IMR-90 (cell line): ENCODE results near the gene FARP1. TPM values are rescaled to one million over a fixed set of nuclear protein-coding genes. Genes with fewer than 3 reads are reported as not detected.
A peak's percentile ranks its signal among the peaks of the same experiment; 100 is the strongest.

ENCODE experiments used
- ATAC-seq: fragments of 200-7000 bp; cut with Tn5 transposase; 2 replicates; pipeline ENCODE4 v1.9.1; 2020; ENCODE audit warnings: low read depth, mild to moderate bottlenecking, moderate library complexity
- BruUV-seq: library from RNA; stranded (reverse); fragments of 400-500 nt; replicated peaks from 2 replicates; lab custom pipeline; 2021; lab: Mats Ljungman, UMichigan
- CTCF ChIA-PET: fragments of 300-600 bp; formaldehyde crosslinking; extraction: SDS; loops from one replicate; lab custom pipeline; 2021; ENCODE audit warnings: antibody characterized with exemption; lab: Yijun Ruan, JAX
- POLR2A ChIA-PET: fragments of 300-600 bp; sonication (Branson Sonifier 250); formaldehyde crosslinking; loops from one replicate; lab custom pipeline; 2022; ENCODE audit warnings: antibody characterized with exemption; ENCODE audit not compliant: unreplicated experiment; lab: Charles Lee
- DNase-seq: peaks from one replicate; pipeline ENCODE4 v3.0.0; 2013
- H2AFZ ChIP-seq: replicated peaks from 2 replicates; pipeline ENCODE3; 2013; ENCODE audit warnings: low read length, mild to moderate bottlenecking; ENCODE audit not compliant: poor library complexity
- H2AK5ac ChIP-seq: 2 replicates; pipeline ENCODE4 v1.6.1; 2013; ENCODE audit warnings: low read depth, low read length, inconsistent platforms
- H2AK9ac ChIP-seq: replicated peaks from 2 replicates; pipeline ENCODE3; 2013; ENCODE audit warnings: mild to moderate bottlenecking, low read depth, low read length, moderate library complexity; ENCODE audit not compliant: poor library complexity
- H2BK120ac ChIP-seq: 2 replicates; pipeline ENCODE4 v1.6.1; 2013; ENCODE audit warnings: low read depth, low read length, inconsistent platforms
- H2BK15ac ChIP-seq: 3 replicates; pipeline ENCODE4 v1.6.1; 2013; ENCODE audit warnings: low read depth, low read length, inconsistent platforms
- H2BK20ac ChIP-seq: 2 replicates; pipeline ENCODE4 v1.6.1; 2013; ENCODE audit warnings: low read depth, mild to moderate bottlenecking, inconsistent platforms, low read length, moderate library complexity
- H2BK5ac ChIP-seq: 2 replicates; pipeline ENCODE4 v1.6.1; 2013; ENCODE audit warnings: mild to moderate bottlenecking, low read depth, low read length, inconsistent platforms; ENCODE audit not compliant: poor library complexity, severe bottlenecking
- H3K14ac ChIP-seq: replicated peaks from 2 replicates; pipeline ENCODE4 v1.6.1; 2013; ENCODE audit warnings: low read depth, low read length, inconsistent platforms
- H3K18ac ChIP-seq: 2 replicates; pipeline ENCODE4 v1.6.1; 2013; ENCODE audit warnings: low read depth, low read length, control low read depth
- H3K23ac ChIP-seq: 2 replicates; pipeline ENCODE4 v1.6.1; 2013; ENCODE audit warnings: low read depth, low read length, inconsistent platforms
- H3K27ac ChIP-seq: 2 replicates; pipeline ENCODE4 v1.5.1; 2013; ENCODE audit warnings: mild to moderate bottlenecking, control low read depth, low read length; ENCODE audit not compliant: insufficient read depth
- H3K27me3 ChIP-seq: 2 replicates; pipeline ENCODE4 v1.6.1; 2013; ENCODE audit warnings: low read length; ENCODE audit not compliant: control insufficient read depth, insufficient read depth
- H3K36me3 ChIP-seq: 2 replicates; pipeline ENCODE4 v1.6.1; 2013; ENCODE audit warnings: low read length, mixed read lengths; ENCODE audit not compliant: control insufficient read depth, insufficient read depth
- H3K4ac ChIP-seq: 2 replicates; pipeline ENCODE4 v1.6.1; 2013; ENCODE audit warnings: low read depth, low read length, inconsistent platforms
- H3K4me1 ChIP-seq: 2 replicates; pipeline ENCODE4 v1.6.1; 2013; ENCODE audit warnings: low read length, mixed read lengths; ENCODE audit not compliant: control insufficient read depth, insufficient read depth
- H3K4me2 ChIP-seq: 2 replicates; pipeline ENCODE4 v1.6.1; 2013; ENCODE audit warnings: low read depth, mild to moderate bottlenecking, control low read depth, low read length, moderate library complexity
- H3K4me3 ChIP-seq: 2 replicates; pipeline ENCODE4 v1.5.1; 2013; ENCODE audit warnings: low read depth, mild to moderate bottlenecking, control low read depth, low read length, moderate library complexity; ENCODE audit not compliant: insufficient read depth
- H3K56ac ChIP-seq: 2 replicates; pipeline ENCODE4 v1.6.1; 2013; ENCODE audit warnings: low read length, inconsistent platforms; ENCODE audit not compliant: insufficient read depth; ENCODE audit errors: extremely low read depth
- H3K79me1 ChIP-seq, 2 experiments: 2 replicates each; pipeline ENCODE4 v1.6.1; 2013; ENCODE audit warnings: low read length in 2 of 2, inconsistent platforms in 1 of 2, low read depth in 1 of 2
- H3K9ac ChIP-seq: 2 replicates; pipeline ENCODE4 v1.6.1; 2013; ENCODE audit warnings: low read depth, low read length, control low read depth
- H3K9me1 ChIP-seq: 2 replicates; pipeline ENCODE4 v1.6.1; 2013; ENCODE audit warnings: low read length, inconsistent platforms; ENCODE audit not compliant: insufficient read depth
- H3K9me3 ChIP-seq: 2 replicates; pipeline ENCODE4 v1.6.1; 2013; ENCODE audit warnings: low read length; ENCODE audit not compliant: control insufficient read depth, insufficient read depth
- H4K20me1 ChIP-seq: 2 replicates; pipeline ENCODE4 v1.6.1; 2013; ENCODE audit warnings: low read length, inconsistent platforms; ENCODE audit not compliant: insufficient read depth
- H4K5ac ChIP-seq: 2 replicates; pipeline ENCODE4 v1.6.1; 2013; ENCODE audit warnings: mild to moderate bottlenecking, low read depth, low read length, control low read depth
- H4K8ac ChIP-seq, 2 experiments: 2 replicates each; pipeline ENCODE4 v1.6.1; 2013; ENCODE audit warnings: low read depth in 2 of 2, low read length in 2 of 2, control low read depth in 1 of 2, inconsistent platforms in 1 of 2
- H4K91ac ChIP-seq: 2 replicates; pipeline ENCODE4 v1.6.1; 2013; ENCODE audit warnings: low read depth, low read length, inconsistent platforms; ENCODE audit not compliant: insufficient read depth
- CEBPB ChIP-seq: IDR thresholded peaks from 2 replicates; pipeline ENCODE4 v1.6.1; 2012; ENCODE audit warnings: low read depth, low read length, improper control_type of control experiment
- POLR2A ChIP-seq: IDR thresholded peaks from 2 replicates; pipeline ENCODE4 v1.6.1; 2012; ENCODE audit warnings: mild to moderate bottlenecking, low read depth, low read length
- WGBS, 2 experiments: methylation state at CpG; one replicate each; pipeline versions ENCODE4 v1.1.5 to v1.1.7; 2013; ENCODE audit warnings: missing lambda C conversion rate in 2 of 2; ENCODE audit not compliant: insufficient read length in 1 of 2; ENCODE audit errors: extremely low coverage in 2 of 2; 5-methylcytosine and 5-hydroxymethylcytosine counted together
- dilution Hi-C: fragments of 300-500 bp; cut with HindIII; formaldehyde crosslinking; loops from one replicate; pipeline ENCODE4 v1.14.3; 2018; ENCODE audit warnings: low sequenced_read_pairs; ENCODE audit not compliant: unreplicated experiment
- in situ Hi-C: fragments of 300-500 bp; cut with MboI; formaldehyde crosslinking; loops from 3 replicates; pipeline ENCODE4 v1.14.3; 2019; ENCODE audit warnings: low sequenced_read_pairs, inconsistent platforms, mixed read lengths
- intact Hi-C: fragments of 100-400 bp; cut with micrococcal nuclease; formaldehyde crosslinking; loops from 2 replicates; pipeline ENCODE4 v1.10.0; 2022
- polyA plus RNA-seq, 3 experiments: library from polyadenylated mRNA; depleted of rRNA; stranded (reverse); fragments of >200 nt; gene quantifications; 2 replicates each; pipeline ENCODE4 v1.2.3, GENCODE V29; 2012; ENCODE audit warnings: low replicate concordance in 1 of 3
- total RNA-seq: library from RNA; depleted of rRNA; stranded (reverse); fragments of >200 nt; gene quantifications from 2 replicates; pipeline ENCODE4 v1.2.3, GENCODE V29; 2012

Gene FARP1
- total and polyA plus RNA-seq, 2 of the 4 experiments (the other 2 are of a cell fraction) = 39.6 to 57.0 TPM

GRCh38 chr13:98503175-98504028 lies 360.5 kb downstream of the FARP1 start:
- TF ChIP-seq POLR2A (no peak), CEBPB (peak; percentile 63)
- dilution Hi-C loops = no loop called here
- peak overlapping the region; percentile 31 for H3K18ac ChIP-seq
- no CpG with 5 or more reads among the region's 10 CpGs for WGBS, 2 experiments
- peak overlapping the region; percentile 23 for H3K4me3 ChIP-seq
- CTCF ChIA-PET = interaction anchor here (0.6 to 1.0 kb wide), 3 partner anchors 8 to 346 kb away, joined by 3 read pairs; no protein-coding TSS in a partner anchor
- H3K14ac ChIP-seq = peak overlapping the region; percentile 39; the same call in 1 of the 2 replicates
- no peaks in the 10 kb centered on the region for H3K9me3 ChIP-seq
- H3K27me3 ChIP-seq = no peaks in the 10 kb centered on the region
- peak overlapping the region; percentile 65 for H4K91ac ChIP-seq
- H2BK5ac ChIP-seq = peak overlapping the region; percentile 63
- peak overlapping the region; percentile 22; the same call in 1 of the 2 replicates for H3K56ac ChIP-seq
- H4K5ac ChIP-seq = peak overlapping the region; percentile 19; the same call in 1 of the 2 replicates
- POLR2A ChIA-PET = no interaction called here
- H4K20me1 ChIP-seq = peaks cover 84% of the 10 kb centered on the region
- H4K8ac ChIP-seq = peak overlapping the region in 1 of 2 experiments; percentile 32; a peak in 1 of 4 replicates
- H3K4me2 ChIP-seq = peak overlapping the region; percentile 87
- H3K79me1 ChIP-seq = peaks cover 58 to 93% of the 10 kb centered on the region in 2 experiments
- peak overlapping the region; percentile 56 for H2BK120ac ChIP-seq
- ATAC-seq (peak; percentile 42), DNase-seq (peak; percentile 38)
- H3K27ac ChIP-seq = peak overlapping the region; percentile 89; the same call in 1 of the 2 replicates
- H2AK5ac ChIP-seq = peak overlapping the region; percentile 80; the same call in 1 of the 2 replicates
- peaks cover 52% of the 10 kb centered on the region for H3K9me1 ChIP-seq
- H3K4me1 ChIP-seq = peaks cover 33% of the 10 kb centered on the region
- peak overlapping the region; percentile 51 for H3K9ac ChIP-seq
- in situ Hi-C loops = no loop called here
- peak overlapping the region; percentile 21; the same call in 1 of the 2 replicates for H3K23ac ChIP-seq
- no TSS peak for BruUV-seq
- H2BK20ac ChIP-seq = 0 out of 2 replicates have a peak overlapping the region, but pooled peaks have one; percentile 2
- H2AK9ac ChIP-seq = no peak overlapping the region
- H2AFZ ChIP-seq = peak overlapping the region; percentile 2
- H3K4ac ChIP-seq = peak overlapping the region; percentile 73
- H2BK15ac ChIP-seq = peak overlapping the region; percentile 39; the same call in 2 of the 3 replicates
- intact Hi-C loops = no loop called here
- peaks cover 10% of the 10 kb centered on the region; the same call in 1 of the 2 replicates for H3K36me3 ChIP-seq
